ENCODE results near the gene SLC19A2.
A peak's percentile ranks its signal among the peaks of the same experiment; 100 is the strongest.

SLC19A2 gene

GRCh38 chr1:169457443-169457842, 28.3 kb downstream of the SLC19A2 start:
- DNase-seq (ENCODE audit: low read depth, low spot score): no peak
- WGBS (ENCODE audit: insufficient coverage, insufficient read length): no CpG with 5 or more reads among the region's 1 CpG
- no peaks in the 10 kb centered on the region for H3K27me3 ChIP-seq (ENCODE audit: control insufficient read depth, insufficient read depth, low read length)

GRCh38 chr1:169456029-169456428, 29.7 kb downstream of the SLC19A2 start:
- H3K4me3 ChIP-seq (ENCODE audit: low read length): no peak overlapping the region
- H3K27ac ChIP-seq (ENCODE audit: low read length): no peak overlapping the region
- H3K9me3 ChIP-seq (ENCODE audit: control insufficient read depth, insufficient read depth, low read length): no peaks in the 10 kb centered on the region
- no peaks in the 10 kb centered on the region for H3K27me3 ChIP-seq (ENCODE audit: control insufficient read depth, insufficient read depth, low read length)
- no CpG with 5 or more reads among the region's 2 CpGs for WGBS (ENCODE audit: insufficient coverage, insufficient read length)
- no peak for DNase-seq (ENCODE audit: low read depth, low spot score)
- H3K36me3 ChIP-seq (ENCODE audit: control insufficient read depth, insufficient read depth, low read length): no peaks in the 10 kb centered on the region
- H3K4me1 ChIP-seq (ENCODE audit: control insufficient read depth, insufficient read depth, low read length): no peaks in the 10 kb centered on the region

More at GRCh38 chr1:169457443-169457842, 28.3 kb downstream of the SLC19A2 start:
- no peak overlapping the region for H3K27ac ChIP-seq (ENCODE audit: low read length)
- no peaks in the 10 kb centered on the region for H3K36me3 ChIP-seq (ENCODE audit: control insufficient read depth, insufficient read depth, low read length)
- no peaks in the 10 kb centered on the region for H3K9me3 ChIP-seq (ENCODE audit: control insufficient read depth, insufficient read depth, low read length)
- no peaks in the 10 kb centered on the region for H3K4me1 ChIP-seq (ENCODE audit: control insufficient read depth, insufficient read depth, low read length)
- no peak overlapping the region for H3K4me3 ChIP-seq (ENCODE audit: low read length)

- Histone ChIP-seq H3K27ac (ENCODE audit: low read length) (no peak overlapping the region), H3K36me3 (ENCODE audit: control insufficient read depth, insufficient read depth, low read length) (no peaks in the 10 kb centered on the region), H3K4me1 (ENCODE audit: control insufficient read depth, insufficient read depth, low read length) (no peaks in the 10 kb centered on the region), H3K4me3 (ENCODE audit: low read length) (no peak overlapping the region), H3K9me3 (ENCODE audit: control insufficient read depth, insufficient read depth, low read length) (no peaks in the 10 kb centered on the region), H3K27me3 (ENCODE audit: control insufficient read depth, insufficient read depth, low read length) (no peaks in the 10 kb centered on the region)
- no CpG with 5 or more reads among the region's 2 CpGs for WGBS (ENCODE audit: insufficient coverage, insufficient read length)
- DNase-seq (ENCODE audit: low read depth, low spot score): no peak
These were observed 32.8 kb downstream of the SLC19A2 start for GRCh38 chr1:169452921-169453320.

- H3K27me3 ChIP-seq (ENCODE audit: control insufficient read depth, insufficient read depth, low read length): no peaks in the 10 kb centered on the region
- no peak overlapping the region for H3K4me3 ChIP-seq (ENCODE audit: low read length)
- WGBS (ENCODE audit: insufficient coverage, insufficient read length): no CpG with 5 or more reads among the region's 1 CpG
- no peak for DNase-seq (ENCODE audit: low read depth, low spot score)
- H3K4me1 ChIP-seq (ENCODE audit: control insufficient read depth, insufficient read depth, low read length): no peaks in the 10 kb centered on the region
- H3K36me3 ChIP-seq (ENCODE audit: control insufficient read depth, insufficient read depth, low read length): no peaks in the 10 kb centered on the region
- H3K9me3 ChIP-seq (ENCODE audit: control insufficient read depth, insufficient read depth, low read length): no peaks in the 10 kb centered on the region
- no peak overlapping the region for H3K27ac ChIP-seq (ENCODE audit: low read length)
These were observed 34.4 kb downstream of the SLC19A2 start for GRCh38 chr1:169451218-169451824.

- Histone ChIP-seq H3K9me3 (ENCODE audit: control insufficient read depth, insufficient read depth, low read length) (no peaks in the 10 kb centered on the region), H3K36me3 (ENCODE audit: control insufficient read depth, insufficient read depth, low read length) (no peaks in the 10 kb centered on the region), H3K4me1 (ENCODE audit: control insufficient read depth, insufficient read depth, low read length) (no peaks in the 10 kb centered on the region), H3K27ac (ENCODE audit: low read length) (no peak overlapping the region), H3K27me3 (ENCODE audit: control insufficient read depth, insufficient read depth, low read length) (no peaks in the 10 kb centered on the region), H3K4me3 (ENCODE audit: low read length) (no peak overlapping the region)
- DNase-seq (ENCODE audit: low read depth, low spot score): no peak
- no CpG with 5 or more reads among the region's 3 CpGs for WGBS (ENCODE audit: insufficient coverage, insufficient read length)
These were observed 41.8 kb downstream of the SLC19A2 start for GRCh38 chr1:169443923-169444322.

- Histone ChIP-seq H3K9me3 (ENCODE audit: control insufficient read depth, insufficient read depth, low read length) (no peaks in the 10 kb centered on the region), H3K27ac (ENCODE audit: low read length) (no peak within 1 kb of the TSS), H3K4me3 (ENCODE audit: low read length) (peak within 1 kb of the TSS; percentile 61; the same call in 1 of the 2 replicates), H3K4me1 (ENCODE audit: control insufficient read depth, insufficient read depth, low read length) (no peaks in the 10 kb centered on the region), H3K27me3 (ENCODE audit: control insufficient read depth, insufficient read depth, low read length) (no peaks in the 10 kb centered on the region), H3K36me3 (ENCODE audit: control insufficient read depth, insufficient read depth, low read length) (no peaks in the 10 kb centered on the region)
- DNase-seq (ENCODE audit: low read depth, low spot score): peak; percentile 79
- no CpG with 5 or more reads among the region's 29 CpGs for WGBS (ENCODE audit: insufficient coverage, insufficient read length)
These were observed 58.6 kb downstream of the SLC19A2 start, which contains the start of gene CCDC181 for GRCh38 chr1:169427081-169427641. CCDC181 (minus strand) TSS chr1:169427474; CDS start chr1:169424927, 2,547 bp downstream.

GRCh38 chr1:169426174-169426705, 59.5 kb downstream of the SLC19A2 start:
- no peak for DNase-seq (ENCODE audit: low read depth, low spot score)
- no peak overlapping the region for H3K4me3 ChIP-seq (ENCODE audit: low read length)
- H3K27ac ChIP-seq (ENCODE audit: low read length): no peak overlapping the region
- H3K9me3 ChIP-seq (ENCODE audit: control insufficient read depth, insufficient read depth, low read length): no peaks in the 10 kb centered on the region
- H3K27me3 ChIP-seq (ENCODE audit: control insufficient read depth, insufficient read depth, low read length): no peaks in the 10 kb centered on the region
- no peaks in the 10 kb centered on the region for H3K4me1 ChIP-seq (ENCODE audit: control insufficient read depth, insufficient read depth, low read length)
- WGBS (ENCODE audit: insufficient coverage, insufficient read length): 100% methylated on average over 1 of the region's 6 CpGs
- H3K36me3 ChIP-seq (ENCODE audit: control insufficient read depth, insufficient read depth, low read length): no peaks in the 10 kb centered on the region

- Histone ChIP-seq H3K4me3 (ENCODE audit: low read length) (no peak overlapping the region), H3K9me3 (ENCODE audit: control insufficient read depth, insufficient read depth, low read length) (no peaks in the 10 kb centered on the region), H3K36me3 (ENCODE audit: control insufficient read depth, insufficient read depth, low read length) (no peaks in the 10 kb centered on the region), H3K27me3 (ENCODE audit: control insufficient read depth, insufficient read depth, low read length) (no peaks in the 10 kb centered on the region), H3K27ac (ENCODE audit: low read length) (no peak overlapping the region), H3K4me1 (ENCODE audit: control insufficient read depth, insufficient read depth, low read length) (no peaks in the 10 kb centered on the region)
- DNase-seq (ENCODE audit: low read depth, low spot score): no peak
- WGBS (ENCODE audit: insufficient coverage, insufficient read length): no CpG with 5 or more reads among the region's 5 CpGs
These were observed 64.4 kb downstream of the SLC19A2 start for GRCh38 chr1:169421309-169421708.

GRCh38 chr1:169414952-169415351, 70.8 kb downstream of the SLC19A2 start:
- no peaks in the 10 kb centered on the region for H3K27me3 ChIP-seq (ENCODE audit: control insufficient read depth, insufficient read depth, low read length)
- H3K9me3 ChIP-seq (ENCODE audit: control insufficient read depth, insufficient read depth, low read length): no peaks in the 10 kb centered on the region
- H3K4me1 ChIP-seq (ENCODE audit: control insufficient read depth, insufficient read depth, low read length): no peaks in the 10 kb centered on the region
- no peak for DNase-seq (ENCODE audit: low read depth, low spot score)
- no peak overlapping the region for H3K4me3 ChIP-seq (ENCODE audit: low read length)
- no peaks in the 10 kb centered on the region for H3K36me3 ChIP-seq (ENCODE audit: control insufficient read depth, insufficient read depth, low read length)
- H3K27ac ChIP-seq (ENCODE audit: low read length): no peak overlapping the region
- WGBS (ENCODE audit: insufficient coverage, insufficient read length): no CpG with 5 or more reads among the region's 2 CpGs
